ELR (cell line): ENCODE results near the gene TST.
A peak's percentile ranks its signal among the peaks of the same experiment; 100 is the strongest.
"Not testable (repeated sequence)": the region's sequence is repeated elsewhere in the genome, so short reads cannot be mapped to it uniquely, and the experiment has no call there.

Experiments used
- DNase-seq: peaks from one replicate; pipeline ENCODE4 v3.0.0-alpha.2; 2015; ENCODE audit warnings: low read depth

TST gene

GRCh38 chr22:37014415-37014806 lies 4.8 kb downstream of the TST start:
- DNase-seq: no peak

GRCh38 chr22:37012956-37013355 lies 6.3 kb downstream of the TST start:
- no peak for DNase-seq

- DNase-seq: no peak
These were observed 6.9 kb downstream of the TST start for GRCh38 chr22:37012262-37012904.

GRCh38 chr22:37011472-37011871 lies 7.8 kb downstream of the TST start:
- DNase-seq: no peak

GRCh38 chr22:37010976-37011375 lies 8.3 kb downstream of the TST start:
- DNase-seq: no peak

- no peak for DNase-seq
These were observed 9.1 kb downstream of the TST start for GRCh38 chr22:37010174-37010573.

GRCh38 chr22:37009490-37009889 lies 9.8 kb downstream of the TST start:
- DNase-seq: no peak

- DNase-seq: no peak
These were observed 10.9 kb downstream of the TST start for GRCh38 chr22:37008365-37008764.

- no peak for DNase-seq
These were observed 11.6 kb downstream of the TST start for GRCh38 chr22:37007651-37008050.

GRCh38 chr22:37002633-37003032 lies 16.6 kb downstream of the TST start:
- no peak for DNase-seq

GRCh38 chr22:37001826-37002225 lies 17.4 kb downstream of the TST start:
- DNase-seq: no peak

- no peak for DNase-seq
These were observed 18.3 kb downstream of the TST start for GRCh38 chr22:37000676-37001534.

- no peak for DNase-seq
These were observed 19.8 kb downstream of the TST start for GRCh38 chr22:36999463-36999862.

- DNase-seq: peak; percentile 51
These were observed 20.5 kb downstream of the TST start for GRCh38 chr22:36998620-36999351.

GRCh38 chr22:36997746-36998145 lies 21.5 kb downstream of the TST start:
- DNase-seq: no peak

- DNase-seq: peak; percentile 10
These were observed 28.0 kb downstream of the TST start for GRCh38 chr22:36991206-36991605.

GRCh38 chr22:36990457-36990856 lies 28.8 kb downstream of the TST start:
- no peak for DNase-seq

GRCh38 chr22:36989012-36989411 lies 30.2 kb downstream of the TST start:
- DNase-seq: not testable (repeated sequence)

GRCh38 chr22:36988075-36988832 lies 31.0 kb downstream of the TST start:
- no peak for DNase-seq

GRCh38 chr22:36986242-36986821 lies 32.9 kb downstream of the TST start:
- DNase-seq: peak; percentile 19

GRCh38 chr22:36985211-36985889 lies 33.9 kb downstream of the TST start:
- DNase-seq: no peak
